Erythroblast (primary cell): ENCODE data around the gene HIF1A.

Experiments
- GATA1 ChIP-seq: IDR thresholded peaks from 2 replicates; pipeline ENCODE4 v1.6.1; 2011; ENCODE audit warnings: low read depth, mild to moderate bottlenecking, control low read depth, low read length, moderate library complexity
- POLR2A ChIP-seq: IDR thresholded peaks from 2 replicates; pipeline ENCODE4 v1.6.1; 2011; ENCODE audit warnings: mild to moderate bottlenecking, low read length

- TF ChIP-seq POLR2A (no peak), GATA1 (no peak)
These were observed 1.3 kb upstream of the HIF1A start for GRCh38 chr14:61694039-61694438.
